HTR-8/SVneo (cell line): ENCODE measurements around the gene SSR1.

Experiments used
- DNase-seq: peaks from one replicate; pipeline ENCODE4 v3.0.0; 2011; ENCODE audit warnings: low spot score, mixed read lengths; ENCODE audit not compliant: insufficient read length
- FAIRE-seq: peaks from 2 replicates; lab custom pipeline; 2011; peaks lifted over from hg19 to GRCh38; lab: Jason Lieb, UNC

The SSR1 gene

GRCh38 chr6:7224731-7225130 is 88.3 kb downstream of the SSR1 start:
- DNase-seq (no peak), FAIRE-seq (no peak)

GRCh38 chr6:7222197-7222596 is 90.8 kb downstream of the SSR1 start:
- FAIRE-seq (no peak), DNase-seq (no peak)

DNA sequence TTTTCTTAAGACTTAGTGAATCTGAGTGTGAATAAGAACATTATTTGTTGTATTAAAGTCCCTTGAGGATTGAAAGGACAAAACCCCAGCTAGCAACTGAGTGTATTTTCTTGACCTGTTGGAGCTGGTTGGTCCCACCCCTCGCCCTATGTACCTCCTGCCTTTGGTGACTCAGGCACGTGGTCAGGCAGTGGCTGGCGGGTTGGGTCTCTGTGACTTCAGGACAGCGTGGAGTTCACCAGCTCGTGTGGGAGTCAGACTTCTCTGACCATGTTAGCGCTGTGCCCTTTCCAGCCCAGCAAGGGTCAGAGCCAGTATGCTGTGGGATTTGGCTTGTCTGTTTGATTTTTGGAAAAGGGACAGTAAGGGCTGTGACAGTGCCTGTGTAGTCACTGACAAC is 93.7 kb downstream of the SSR1 start:
- DNase-seq (peak; percentile 18), FAIRE-seq (no peak)

DNA sequence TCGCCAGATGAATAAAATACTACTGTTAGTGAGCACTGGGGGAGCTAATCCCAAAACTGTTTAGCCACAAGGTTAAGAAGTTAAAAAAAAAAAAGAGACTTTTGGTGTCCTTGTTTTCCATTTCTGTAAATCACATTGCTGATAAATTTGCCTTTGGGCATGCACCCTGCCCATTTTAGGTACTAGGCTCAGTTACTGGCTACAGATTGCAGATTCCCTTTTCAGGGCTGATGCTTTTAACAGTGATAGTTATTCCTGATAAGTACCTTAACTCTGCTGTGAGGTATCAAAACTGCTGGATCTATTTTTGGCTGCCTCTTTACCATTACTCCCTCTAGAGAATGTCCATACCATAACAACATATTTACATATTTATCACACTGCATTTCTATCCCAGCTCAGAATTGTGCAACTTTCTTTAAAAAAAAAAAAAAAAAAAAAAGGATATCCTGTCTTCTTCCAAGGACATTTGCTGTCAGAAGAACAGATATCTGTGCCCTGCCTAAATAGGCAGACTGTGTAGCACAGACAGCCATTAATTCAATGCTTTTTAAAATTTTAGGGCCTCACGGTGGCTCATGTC is 94.5 kb downstream of the SSR1 start:
- FAIRE-seq (no peak), DNase-seq (no peak)
